ENCODE results near the gene FANCE. TPM values are rescaled to one million over a fixed set of nuclear protein-coding genes. Genes with fewer than 3 reads are reported as not detected.
A peak's percentile ranks its signal among the peaks of the same experiment; 100 is the strongest.
"Not testable (repeated sequence)": the region's sequence is repeated elsewhere in the genome, so short reads cannot be mapped to it uniquely, and the experiment has no call there.

Gene FANCE
- polyA plus RNA-seq, 1 experiment = 7.0 TPM

- no peak for DNase-seq (ENCODE audit: low read depth, low spot score)
- H3K9me3 ChIP-seq (ENCODE audit: control insufficient read depth, insufficient read depth, low read length) = peaks cover 8% of the 10 kb centered on the region
- ChIA-PET CTCF (interaction anchor here (1.1 to 2.5 kb wide), 3 partner anchors 9 to 40 kb away, joined by 3 to 13 read pairs (median 11); partner anchors contain the start of gene RPL10A), POLR2A (interaction anchor here (0.7 to 2.6 kb wide), 10 partner anchors 8 to 58 kb away, joined by 3 to 17 read pairs (median 6); partner anchors contain the start of gene FANCE)
- H3K27me3 ChIP-seq (ENCODE audit: control insufficient read depth, insufficient read depth, low read length) = no peaks in the 10 kb centered on the region
- peak overlapping the region; percentile 95 for H3K27ac ChIP-seq (ENCODE audit: low read depth, low read length)
- peak overlapping the region; percentile 29 for H3K4me3 ChIP-seq (ENCODE audit: low read depth, low read length)
- TF ChIP-seq CTCF (IDR thresholded peaks at IDR 0.05; ENCODE audit: low read depth, low read length) = no peak
Measured at GRCh38 chr6:35428421-35429149, 23.6 kb upstream of the FANCE start.

GRCh38 chr6:35429463-35429862, 22.7 kb upstream of the FANCE start:
- no peak for DNase-seq (ENCODE audit: low read depth, low spot score)
- Histone ChIP-seq H3K27ac (ENCODE audit: low read depth, low read length) (no peak overlapping the region), H3K9me3 (ENCODE audit: control insufficient read depth, insufficient read depth, low read length) (peaks cover 8% of the 10 kb centered on the region), H3K4me3 (ENCODE audit: low read depth, low read length) (no peak overlapping the region), H3K27me3 (ENCODE audit: control insufficient read depth, insufficient read depth, low read length) (no peaks in the 10 kb centered on the region)
- ChIA-PET POLR2A (no interaction called here), CTCF (no interaction called here)
- TF ChIP-seq CTCF (IDR thresholded peaks at IDR 0.05; ENCODE audit: low read depth, low read length) = no peak

GRCh38 chr6:35432291-35432690, 19.8 kb upstream of the FANCE start:
- no peak for DNase-seq (ENCODE audit: low read depth, low spot score)
- Histone ChIP-seq H3K27me3 (ENCODE audit: control insufficient read depth, insufficient read depth, low read length) (no peaks in the 10 kb centered on the region), H3K9me3 (ENCODE audit: control insufficient read depth, insufficient read depth, low read length) (peaks cover 8% of the 10 kb centered on the region), H3K4me3 (ENCODE audit: low read depth, low read length) (no peak overlapping the region), H3K27ac (ENCODE audit: low read depth, low read length) (no peak overlapping the region)
- ChIA-PET POLR2A (no interaction called here), CTCF (interaction anchor here (0.7 to 1.1 kb wide), 2 partner anchors 17 kb away, joined by 3 to 4 read pairs; no protein-coding TSS in a partner anchor)
- no peak for TF ChIP-seq CTCF (IDR thresholded peaks at IDR 0.05; ENCODE audit: low read depth, low read length)

DNA sequence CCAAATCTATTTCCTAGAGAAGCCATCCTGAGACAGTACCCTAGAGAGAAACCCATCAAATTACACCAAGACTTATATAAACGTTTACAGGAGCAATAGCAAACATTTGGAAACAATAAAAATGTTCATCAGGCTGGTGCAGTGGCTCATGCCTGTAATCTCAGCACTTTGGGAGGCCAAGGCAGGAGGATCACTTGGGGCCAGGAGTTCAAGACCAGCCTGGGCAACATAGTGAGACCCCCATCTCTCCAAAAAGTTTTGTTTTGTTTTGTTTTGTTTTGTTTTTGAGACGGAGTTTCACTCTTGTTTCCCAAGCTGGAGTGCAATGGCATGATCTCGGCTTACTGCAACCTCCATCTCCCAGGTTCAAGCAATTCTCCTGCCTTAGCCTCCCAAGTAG, 19.4 kb upstream of the FANCE start:
- CTCF ChIA-PET = interaction anchor here (0.7 to 1.1 kb wide), 2 partner anchors 17 kb away, joined by 3 to 4 read pairs; no protein-coding TSS in a partner anchor
- H3K27ac ChIP-seq (ENCODE audit: low read depth, low read length); DNase-seq (ENCODE audit: low read depth, low spot score); H3K4me3 ChIP-seq (ENCODE audit: low read depth, low read length); H3K9me3 ChIP-seq (ENCODE audit: control insufficient read depth, insufficient read depth, low read length); H3K27me3 ChIP-seq (ENCODE audit: control insufficient read depth, insufficient read depth, low read length); POLR2A ChIA-PET: not testable (repeated sequence)

DNA sequence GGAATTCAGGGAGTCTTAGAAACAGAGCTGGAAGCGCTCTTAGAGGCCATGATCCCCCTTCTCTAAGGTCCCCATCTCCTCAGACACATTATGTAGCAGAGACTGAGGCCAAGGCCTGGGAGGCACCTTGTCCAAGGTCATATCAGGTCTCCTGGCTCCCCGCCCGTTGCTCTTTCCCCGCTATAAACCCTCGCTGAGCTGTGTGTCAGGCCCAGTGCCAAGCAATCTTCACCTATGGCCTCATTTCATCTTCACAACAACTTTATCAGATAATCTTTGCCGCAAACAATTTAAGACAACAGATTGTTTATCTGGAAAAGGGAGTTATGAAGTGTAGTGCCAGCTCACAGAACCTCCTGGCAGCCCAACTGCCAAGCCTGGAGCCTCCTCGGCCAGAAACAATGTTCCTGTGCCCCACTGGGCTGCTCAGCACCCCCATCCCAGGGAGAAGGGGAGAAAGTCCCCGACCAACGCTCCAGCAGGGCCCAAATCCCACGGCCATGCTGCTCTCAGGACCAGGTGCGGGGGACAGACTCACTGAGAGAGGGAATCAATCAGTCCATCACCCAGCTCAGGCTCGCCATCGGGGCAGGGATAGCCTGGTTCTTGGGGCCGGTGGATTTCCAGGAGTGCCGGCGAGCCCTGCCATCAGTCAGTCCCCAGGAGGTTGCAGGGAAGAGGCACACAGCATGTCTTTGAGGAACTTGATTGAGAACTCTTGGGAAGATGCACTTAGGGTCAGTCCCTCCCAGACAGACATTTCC, 16.9 kb upstream of the FANCE start:
- Histone ChIP-seq H3K27me3 (ENCODE audit: control insufficient read depth, insufficient read depth, low read length) (no peaks in the 10 kb centered on the region), H3K27ac (ENCODE audit: low read depth, low read length) (no peak overlapping the region), H3K9me3 (ENCODE audit: control insufficient read depth, insufficient read depth, low read length) (no peaks in the 10 kb centered on the region; the same call in none of the 2 replicates), H3K4me3 (ENCODE audit: low read depth, low read length) (no peak overlapping the region)
- CTCF ChIA-PET = interaction anchor here (2.1 kb wide), 1 partner anchor 20 kb away, joined by 7 read pairs; no protein-coding TSS in a partner anchor
- DNase-seq (ENCODE audit: low read depth, low spot score) = no peak
- TF ChIP-seq CTCF (IDR thresholded peaks at IDR 0.05; ENCODE audit: low read depth, low read length) = no peak
- POLR2A ChIA-PET = no interaction called here
